Spleen (tissue), 7 donors: Measurements from ENCODE around the gene ILF2.

ENCODE experiments used
- POLR2A ChIP-seq, 3 donors: fragments of 450-650 bp; IDR thresholded peaks; one replicate each; pipeline ENCODE4 v1.5.1; 2017; ENCODE audit warnings: antibody characterized with exemption in 3 of 3, mild to moderate bottlenecking in 1 of 3
- TF ChIP-seq, protein P1 (sequence below), 11 experiments: fragments of 200-600 bp in 7 of 11; fragments of 450-650 bp in 4 of 11; sonication (generic) in 4 of 11; IDR thresholded peaks in 8 of 11; conservative IDR thresholded peaks in 3 of 11; 1 replicate in 7 of 11; 2 replicates in 4 of 11; pipeline versions ENCODE4 v1.4.0 to v1.8.0; 2016 to 2021; ENCODE audit warnings: antibody characterized with exemption in 11 of 11, inconsistent platforms in 4 of 11, mild to moderate bottlenecking in 1 of 11
- donor health status: DM: no; HTN: no; CAD: no; lungs with moderate emphysema.
- donor health status: DM: no; HTN: no; CAD: no.
- donor health status: DM: no; HTN: no; CAD: no.

GRCh38 chr1:153617663-153618062, 53.1 kb downstream of the ILF2 start:
- TF ChIP-seq POLR2A (IDR thresholded peaks at IDR 0.05) = no peak
- TF ChIP-seq, protein P1, sequence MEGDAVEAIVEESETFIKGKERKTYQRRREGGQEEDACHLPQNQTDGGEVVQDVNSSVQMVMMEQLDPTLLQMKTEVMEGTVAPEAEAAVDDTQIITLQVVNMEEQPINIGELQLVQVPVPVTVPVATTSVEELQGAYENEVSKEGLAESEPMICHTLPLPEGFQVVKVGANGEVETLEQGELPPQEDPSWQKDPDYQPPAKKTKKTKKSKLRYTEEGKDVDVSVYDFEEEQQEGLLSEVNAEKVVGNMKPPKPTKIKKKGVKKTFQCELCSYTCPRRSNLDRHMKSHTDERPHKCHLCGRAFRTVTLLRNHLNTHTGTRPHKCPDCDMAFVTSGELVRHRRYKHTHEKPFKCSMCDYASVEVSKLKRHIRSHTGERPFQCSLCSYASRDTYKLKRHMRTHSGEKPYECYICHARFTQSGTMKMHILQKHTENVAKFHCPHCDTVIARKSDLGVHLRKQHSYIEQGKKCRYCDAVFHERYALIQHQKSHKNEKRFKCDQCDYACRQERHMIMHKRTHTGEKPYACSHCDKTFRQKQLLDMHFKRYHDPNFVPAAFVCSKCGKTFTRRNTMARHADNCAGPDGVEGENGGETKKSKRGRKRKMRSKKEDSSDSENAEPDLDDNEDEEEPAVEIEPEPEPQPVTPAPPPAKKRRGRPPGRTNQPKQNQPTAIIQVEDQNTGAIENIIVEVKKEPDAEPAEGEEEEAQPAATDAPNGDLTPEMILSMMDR (IDR thresholded peaks at IDR 0.05 in 8 of 11, conservative IDR thresholded peaks at IDR 0.05 in 3 of 11) = peak in 9 of 11 experiments; percentile 51 to 90 (median 76)
